SU-DHL-6 (cell line): ENCODE data around the gene FBXO36.

Experiments
- H2AFZ ChIP-seq: fragments of 200-600 bp; sonication (generic); 2 replicates; pipeline ENCODE4 v1.6.1; 2014; ENCODE audit warnings: low read depth, mild to moderate bottlenecking, moderate library complexity, mixed read lengths, antibody characterized with exemption, low read length; ENCODE audit not compliant: severe bottlenecking
- H3F3A ChIP-seq: fragments of 200-600 bp; shearing (Covaris generic); 2 replicates; pipeline ENCODE4 v1.6.0; 2016; ENCODE audit warnings: antibody characterized with exemption, mild to moderate bottlenecking; ENCODE audit not compliant: insufficient read depth
- H3K27ac ChIP-seq: fragments of 200-600 bp; sonication (generic); 2 replicates; pipeline ENCODE4 v1.5.1; 2016; ENCODE audit warnings: low read depth, mild to moderate bottlenecking, low read length, moderate library complexity, mixed read lengths
- H3K27me3 ChIP-seq: fragments of 200-600 bp; sonication (generic), shearing (Covaris generic); 2 replicates; pipeline ENCODE4 v1.6.0; 2014; ENCODE audit warnings: mild to moderate bottlenecking, low read length
- H3K36me3 ChIP-seq: fragments of 200-600 bp; sonication (generic); 2 replicates; pipeline ENCODE4 v1.6.1; 2014; ENCODE audit warnings: mild to moderate bottlenecking, low read length, mixed read lengths
- H3K4me2 ChIP-seq: fragments of 300-600, 200-600 bp; shearing (Covaris generic), sonication (generic); 2 replicates; pipeline ENCODE4 v1.6.0; 2014; ENCODE audit warnings: low read length, low read depth, mild to moderate bottlenecking; ENCODE audit not compliant: poor library complexity, severe bottlenecking
- H3K4me3 ChIP-seq: fragments of 200-600 bp; sonication (generic); 2 replicates; pipeline ENCODE4 v1.5.1; 2014; ENCODE audit warnings: antibody characterized with exemption, low read length, mild to moderate bottlenecking, mixed read lengths; ENCODE audit not compliant: insufficient read depth, poor library complexity, severe bottlenecking
- H3K79me2 ChIP-seq: fragments of 200-600 bp; sonication (generic); 2 replicates; pipeline ENCODE4 v1.6.1; 2014; ENCODE audit warnings: mild to moderate bottlenecking, low read length, moderate library complexity; ENCODE audit not compliant: insufficient read depth
- H3K9ac ChIP-seq: fragments of 200-600 bp; sonication (generic); 2 replicates; pipeline ENCODE4 v1.7.0; 2014; ENCODE audit warnings: mild to moderate bottlenecking, low read length
- H3K9me2 ChIP-seq: fragments of 200-600 bp; sonication (generic); replicated peaks from 2 replicates; pipeline ENCODE4 v1.6.1; 2014; ENCODE audit warnings: low read length; ENCODE audit not compliant: insufficient read depth
- H3K9me3 ChIP-seq: fragments of 200-600 bp; sonication (generic); 2 replicates; pipeline ENCODE4 v1.6.1; 2014; ENCODE audit warnings: low read length, mixed read lengths; ENCODE audit not compliant: insufficient read depth
- H4K20me1 ChIP-seq: fragments of 200-600 bp; sonication (generic); 2 replicates; pipeline ENCODE4 v1.6.1; 2014; ENCODE audit warnings: low read depth, mild to moderate bottlenecking, antibody characterized with exemption, low read length, moderate library complexity, mixed read lengths
- CTCF ChIP-seq: fragments of 200-600 bp; sonication (generic); IDR thresholded peaks from one replicate; pipeline ENCODE4 v1.5.1; 2017; ENCODE audit warnings: antibody characterized with exemption, mild to moderate bottlenecking, low read length, moderate library complexity; ENCODE audit not compliant: insufficient read depth, poor library complexity, severe bottlenecking
- EZH2phosphoT487 ChIP-seq: fragments of 200-600 bp; sonication (generic), shearing (Covaris generic); conservative IDR thresholded peaks from 2 replicates; pipeline ENCODE4 v1.6.1; 2018; ENCODE audit warnings: mild to moderate bottlenecking, antibody characterized with exemption, low read length, moderate library complexity, mixed read lengths

The FBXO36 gene

GRCh38 chr2:230010501-230010900, 88.2 kb downstream of the FBXO36 start:
- no peaks in the 10 kb centered on the region for H3K36me3 ChIP-seq
- no peaks in the 10 kb centered on the region for H3K9me2 ChIP-seq
- H3K27me3 ChIP-seq: no peaks in the 10 kb centered on the region
- no peak overlapping the region for H2AFZ ChIP-seq
- no peak overlapping the region for H3K4me2 ChIP-seq
- no peaks in the 10 kb centered on the region for H3K9me3 ChIP-seq
- no peak overlapping the region for H3K4me3 ChIP-seq
- H3F3A ChIP-seq: no peaks in the 10 kb centered on the region
- no peak for TF ChIP-seq EZH2phosphoT487
- TF ChIP-seq CTCF: no peak
- no peaks in the 10 kb centered on the region for H4K20me1 ChIP-seq
- no peaks in the 10 kb centered on the region for H3K79me2 ChIP-seq
- no peak overlapping the region for H3K9ac ChIP-seq
- no peak overlapping the region for H3K27ac ChIP-seq

- no peaks in the 10 kb centered on the region for H3F3A ChIP-seq
- H3K9me2 ChIP-seq: no peaks in the 10 kb centered on the region
- no peak overlapping the region for H3K4me3 ChIP-seq
- no peak for TF ChIP-seq CTCF
- TF ChIP-seq EZH2phosphoT487: no peak
- no peak overlapping the region for H2AFZ ChIP-seq
- H3K9ac ChIP-seq: no peak overlapping the region
- no peaks in the 10 kb centered on the region for H3K36me3 ChIP-seq
- H3K9me3 ChIP-seq: no peaks in the 10 kb centered on the region
- H4K20me1 ChIP-seq: no peaks in the 10 kb centered on the region
- no peaks in the 10 kb centered on the region for H3K79me2 ChIP-seq
- H3K27ac ChIP-seq: no peak overlapping the region
- H3K4me2 ChIP-seq: no peak overlapping the region
- no peaks in the 10 kb centered on the region for H3K27me3 ChIP-seq
Measured at GRCh38 chr2:230011617-230012016, 89.3 kb downstream of the FBXO36 start.

- H3K27me3 ChIP-seq: no peaks in the 10 kb centered on the region
- H3K79me2 ChIP-seq: no peaks in the 10 kb centered on the region
- TF ChIP-seq EZH2phosphoT487: no peak
- no peak for TF ChIP-seq CTCF
- H3K36me3 ChIP-seq: no peaks in the 10 kb centered on the region
- no peak overlapping the region for H3K27ac ChIP-seq
- H3F3A ChIP-seq: no peaks in the 10 kb centered on the region
- no peak overlapping the region for H3K9ac ChIP-seq
- no peak overlapping the region for H2AFZ ChIP-seq
- no peak overlapping the region for H3K4me2 ChIP-seq
- no peaks in the 10 kb centered on the region for H3K9me3 ChIP-seq
- no peak overlapping the region for H3K4me3 ChIP-seq
- H3K9me2 ChIP-seq: no peaks in the 10 kb centered on the region
- no peaks in the 10 kb centered on the region for H4K20me1 ChIP-seq
Measured at GRCh38 chr2:230012267-230012884, 90.1 kb downstream of the FBXO36 start.
